A673 (cell line): ENCODE results near the gene KANSL2.

ENCODE experiments used
- EZH2 ChIP-seq: fragments of 200-600 bp; sonication (generic); IDR thresholded peaks from 2 replicates; pipeline ENCODE4 v1.6.1; 2017; ENCODE audit warnings: borderline replicate concordance, low read depth, mild to moderate bottlenecking, mixed read lengths, antibody characterized with exemption, low read length; ENCODE audit not compliant: poor library complexity, severe bottlenecking
- TF ChIP-seq, protein P1 (sequence below): fragments of 300-800, 200-600 bp; sonication (generic); conservative IDR thresholded peaks from 2 replicates; pipeline ENCODE4 v1.5.1; 2017; ENCODE audit warnings: low read depth, mild to moderate bottlenecking, antibody characterized with exemption, low read length, moderate library complexity, mixed read lengths

DNA sequence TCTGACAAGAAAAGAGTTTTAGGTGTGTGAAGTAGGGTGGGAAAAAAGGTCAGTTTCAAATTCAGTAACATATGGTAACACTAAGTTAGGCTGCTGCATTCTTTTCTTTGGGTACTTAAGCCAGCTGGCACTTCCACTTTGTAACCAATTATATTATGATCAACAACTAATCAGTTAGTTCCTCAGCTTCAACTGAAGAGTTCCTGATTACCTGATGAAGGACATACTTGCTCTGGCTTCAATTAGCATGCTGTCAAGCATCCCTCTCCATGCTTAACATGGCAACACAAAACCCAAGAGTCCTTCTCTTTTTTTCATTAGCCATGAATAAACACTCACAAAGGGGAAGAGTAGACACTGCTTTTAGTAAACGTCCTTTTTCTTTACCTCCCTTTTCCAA lies 6.8 kb upstream of the KANSL2 start:
- TF ChIP-seq, protein P1, sequence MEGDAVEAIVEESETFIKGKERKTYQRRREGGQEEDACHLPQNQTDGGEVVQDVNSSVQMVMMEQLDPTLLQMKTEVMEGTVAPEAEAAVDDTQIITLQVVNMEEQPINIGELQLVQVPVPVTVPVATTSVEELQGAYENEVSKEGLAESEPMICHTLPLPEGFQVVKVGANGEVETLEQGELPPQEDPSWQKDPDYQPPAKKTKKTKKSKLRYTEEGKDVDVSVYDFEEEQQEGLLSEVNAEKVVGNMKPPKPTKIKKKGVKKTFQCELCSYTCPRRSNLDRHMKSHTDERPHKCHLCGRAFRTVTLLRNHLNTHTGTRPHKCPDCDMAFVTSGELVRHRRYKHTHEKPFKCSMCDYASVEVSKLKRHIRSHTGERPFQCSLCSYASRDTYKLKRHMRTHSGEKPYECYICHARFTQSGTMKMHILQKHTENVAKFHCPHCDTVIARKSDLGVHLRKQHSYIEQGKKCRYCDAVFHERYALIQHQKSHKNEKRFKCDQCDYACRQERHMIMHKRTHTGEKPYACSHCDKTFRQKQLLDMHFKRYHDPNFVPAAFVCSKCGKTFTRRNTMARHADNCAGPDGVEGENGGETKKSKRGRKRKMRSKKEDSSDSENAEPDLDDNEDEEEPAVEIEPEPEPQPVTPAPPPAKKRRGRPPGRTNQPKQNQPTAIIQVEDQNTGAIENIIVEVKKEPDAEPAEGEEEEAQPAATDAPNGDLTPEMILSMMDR = no peak
- TF ChIP-seq EZH2 = no peak
